ENCODE data around the gene KCNAB1.

- TF ChIP-seq, protein P1, sequence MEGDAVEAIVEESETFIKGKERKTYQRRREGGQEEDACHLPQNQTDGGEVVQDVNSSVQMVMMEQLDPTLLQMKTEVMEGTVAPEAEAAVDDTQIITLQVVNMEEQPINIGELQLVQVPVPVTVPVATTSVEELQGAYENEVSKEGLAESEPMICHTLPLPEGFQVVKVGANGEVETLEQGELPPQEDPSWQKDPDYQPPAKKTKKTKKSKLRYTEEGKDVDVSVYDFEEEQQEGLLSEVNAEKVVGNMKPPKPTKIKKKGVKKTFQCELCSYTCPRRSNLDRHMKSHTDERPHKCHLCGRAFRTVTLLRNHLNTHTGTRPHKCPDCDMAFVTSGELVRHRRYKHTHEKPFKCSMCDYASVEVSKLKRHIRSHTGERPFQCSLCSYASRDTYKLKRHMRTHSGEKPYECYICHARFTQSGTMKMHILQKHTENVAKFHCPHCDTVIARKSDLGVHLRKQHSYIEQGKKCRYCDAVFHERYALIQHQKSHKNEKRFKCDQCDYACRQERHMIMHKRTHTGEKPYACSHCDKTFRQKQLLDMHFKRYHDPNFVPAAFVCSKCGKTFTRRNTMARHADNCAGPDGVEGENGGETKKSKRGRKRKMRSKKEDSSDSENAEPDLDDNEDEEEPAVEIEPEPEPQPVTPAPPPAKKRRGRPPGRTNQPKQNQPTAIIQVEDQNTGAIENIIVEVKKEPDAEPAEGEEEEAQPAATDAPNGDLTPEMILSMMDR (IDR thresholded peaks at IDR 0.05; ENCODE audit: insufficient read depth, low read length, poor library complexity, severe bottlenecking) = no peak
- no peak for TF ChIP-seq EZH2phosphoT487 (conservative IDR thresholded peaks at IDR 0.05; ENCODE audit: low read length)
These were observed 406.7 kb downstream of the KCNAB1 start for GRCh38 chr3:156527060-156527459.
